GM08714 (cell line): ENCODE results near the gene SYP.

Experiments
- H3K4me3 ChIP-seq: fragments of 200-500 bp; sonication (Bioruptor generic); 2 replicates; pipeline ENCODE4 v1.5.1; 2014; ENCODE audit warnings: mild to moderate bottlenecking, low read length, inconsistent platforms
- ZNF274 ChIP-seq: IDR thresholded peaks from 2 replicates; pipeline ENCODE4 v1.6.1; 2012; ENCODE audit warnings: mild to moderate bottlenecking, low read depth, low read length

The SYP gene

GRCh38 chrX:49190821-49191573, 9.0 kb downstream of the SYP start:
- no peak for TF ChIP-seq ZNF274
- peak overlapping the region; percentile 61 for H3K4me3 ChIP-seq

- H3K4me3 ChIP-seq: peak overlapping the region; percentile 56; the same call in 1 of the 2 replicates
- no peak for TF ChIP-seq ZNF274
These were observed 10.4 kb downstream of the SYP start for GRCh38 chrX:49189606-49190005.

GRCh38 chrX:49188468-49189076, 11.4 kb downstream of the SYP start:
- no peak for TF ChIP-seq ZNF274
- H3K4me3 ChIP-seq: no peak overlapping the region

- no peak for TF ChIP-seq ZNF274
- no peak overlapping the region for H3K4me3 ChIP-seq
These were observed 12.5 kb downstream of the SYP start for GRCh38 chrX:49187526-49187925.

- no peak for TF ChIP-seq ZNF274
- H3K4me3 ChIP-seq: no peak overlapping the region
These were observed 13.0 kb downstream of the SYP start for GRCh38 chrX:49187028-49187394.

- no peak for TF ChIP-seq ZNF274
- peak within 1 kb of the TSS; percentile 72 for H3K4me3 ChIP-seq
These were observed 13.6 kb downstream of the SYP start, which contains the start of gene PRICKLE3 for GRCh38 chrX:49186125-49187027. Gene PRICKLE3, minus strand, starts transcription at chrX:49186373. Its CDS starts 76 bp downstream, at chrX:49186297.

- peak overlapping the region; percentile 72; the same call in 1 of the 2 replicates for H3K4me3 ChIP-seq
- TF ChIP-seq ZNF274: no peak
These were observed 15.4 kb downstream of the SYP start for GRCh38 chrX:49184294-49185281.

- no peak for TF ChIP-seq ZNF274
- no peak overlapping the region for H3K4me3 ChIP-seq
These were observed 16.2 kb downstream of the SYP start for GRCh38 chrX:49183701-49184281.

- no peak for TF ChIP-seq ZNF274
- no peak overlapping the region for H3K4me3 ChIP-seq
These were observed 20.6 kb downstream of the SYP start for GRCh38 chrX:49179358-49179757.

GRCh38 chrX:49178537-49178936, 21.5 kb downstream of the SYP start:
- no peak for TF ChIP-seq ZNF274
- no peak overlapping the region for H3K4me3 ChIP-seq

- H3K4me3 ChIP-seq: no peak overlapping the region
- no peak for TF ChIP-seq ZNF274
These were observed 22.0 kb downstream of the SYP start for GRCh38 chrX:49177873-49178480.

- TF ChIP-seq ZNF274: no peak
- H3K4me3 ChIP-seq: no peak overlapping the region
These were observed 22.6 kb downstream of the SYP start for GRCh38 chrX:49177338-49177833.
